Karpas-422 (cell line): ENCODE results near the gene KIF1B. TPM values are rescaled to one million over a fixed set of nuclear protein-coding genes. Genes with fewer than 3 reads are reported as not detected.
"Not testable (repeated sequence)": the region's sequence is repeated elsewhere in the genome, so short reads cannot be mapped to it uniquely, and the experiment has no call there.

Source experiments
- DNase-seq: peaks from one replicate; pipeline ENCODE4 v3.0.0-alpha.2; 2015
- H2AFZ ChIP-seq: fragments of 200-600 bp; sonication (generic); 2 replicates; pipeline ENCODE4 v1.6.1; 2014; ENCODE audit warnings: antibody characterized with exemption, low read length, mixed read lengths
- H3K27ac ChIP-seq: fragments of 200-600 bp; sonication (generic); 2 replicates; pipeline ENCODE4 v1.5.1; 2014; ENCODE audit warnings: mild to moderate bottlenecking, low read length, moderate library complexity
- H3K27me3 ChIP-seq: fragments of 200-600 bp; sonication (generic); 2 replicates; pipeline ENCODE4 v1.6.1; 2014; ENCODE audit warnings: low read length, mixed read lengths
- H3K36me3 ChIP-seq: fragments of 200-600 bp; sonication (generic); 2 replicates; pipeline ENCODE4 v1.6.1; 2014; ENCODE audit warnings: low read length, mixed read lengths; ENCODE audit not compliant: insufficient read depth
- H3K4me1 ChIP-seq: fragments of 200-600 bp; sonication (generic); 2 replicates; pipeline ENCODE4 v1.6.1; 2014; ENCODE audit warnings: mild to moderate bottlenecking, low read length, mixed read lengths
- H3K4me2 ChIP-seq: fragments of 200-600 bp; sonication (generic); 2 replicates; pipeline ENCODE4 v1.6.1; 2014; ENCODE audit warnings: low read length, low read depth, mild to moderate bottlenecking; ENCODE audit not compliant: poor library complexity, severe bottlenecking
- H3K4me3 ChIP-seq: fragments of 200-600 bp; sonication (generic); 2 replicates; pipeline ENCODE4 v1.5.1; 2014; ENCODE audit warnings: mild to moderate bottlenecking, antibody characterized with exemption, low read length, mixed read lengths
- H3K79me2 ChIP-seq: fragments of 200-600 bp; sonication (generic); 2 replicates; pipeline ENCODE4 v1.6.1; 2014; ENCODE audit warnings: mild to moderate bottlenecking, low read length, mixed read lengths
- H3K9ac ChIP-seq: fragments of 200-600 bp; sonication (generic); 2 replicates; pipeline ENCODE4 v1.6.0; 2014; ENCODE audit warnings: low read length
- H3K9me2 ChIP-seq: fragments of 200-600 bp; sonication (generic), shearing (Covaris generic); replicated peaks from 2 replicates; pipeline ENCODE4 v1.6.0; 2014; ENCODE audit warnings: mild to moderate bottlenecking, low read length, moderate library complexity; ENCODE audit not compliant: insufficient read depth
- H3K9me3 ChIP-seq: fragments of 300-700, 200-600 bp; sonication (generic); 2 replicates; pipeline ENCODE4 v1.6.1; 2014; ENCODE audit warnings: low read length, mixed read lengths
- H4K20me1 ChIP-seq: fragments of 200-600 bp; sonication (generic); 2 replicates; pipeline ENCODE4 v1.6.1; 2014; ENCODE audit warnings: mild to moderate bottlenecking, antibody characterized with exemption, low read length, low read depth; ENCODE audit not compliant: insufficient read depth
- total RNA-seq: library from RNA; depleted of rRNA; stranded (reverse); fragments of >200 nt; shearing (Covaris generic); gene quantifications from 2 replicates; pipeline ENCODE4 v1.2.3, GENCODE V29; 2014; ENCODE audit warnings: low replicate concordance

KIF1B gene
- total RNA-seq, 1 experiment from 2014 or later = 3.7 TPM

- DNase-seq = no peak
- H3K79me2 ChIP-seq = no peaks in the 10 kb centered on the region
- H3K4me2 ChIP-seq = no peak overlapping the region
- H2AFZ ChIP-seq = no peak overlapping the region
- no peaks in the 10 kb centered on the region for H4K20me1 ChIP-seq
- H3K4me3 ChIP-seq = no peak overlapping the region
- no peak overlapping the region for H3K27ac ChIP-seq
- H3K9ac ChIP-seq = no peak overlapping the region
- no peaks in the 10 kb centered on the region for H3K4me1 ChIP-seq
- no peaks in the 10 kb centered on the region for H3K9me2 ChIP-seq
- H3K9me3 ChIP-seq = no peaks in the 10 kb centered on the region
- no peaks in the 10 kb centered on the region for H3K36me3 ChIP-seq
- H3K27me3 ChIP-seq = no peaks in the 10 kb centered on the region
Observed at GRCh38 chr1:10252508-10252907, 42.1 kb downstream of the KIF1B start.

GRCh38 chr1:10253149-10253548, 42.8 kb downstream of the KIF1B start:
- Histone ChIP-seq H3K4me3 (no peak overlapping the region), H2AFZ (no peak overlapping the region), H4K20me1 (no peaks in the 10 kb centered on the region)

GRCh38 chr1:10253755-10254154, 43.4 kb downstream of the KIF1B start:
- H3K36me3 ChIP-seq = no peaks in the 10 kb centered on the region
- H3K27me3 ChIP-seq = no peaks in the 10 kb centered on the region
- H3K9me3 ChIP-seq = no peaks in the 10 kb centered on the region
- H3K4me3 ChIP-seq = no peak overlapping the region
- no peak overlapping the region for H3K4me2 ChIP-seq
- H3K27ac ChIP-seq = no peak overlapping the region
- DNase-seq = no peak
- H3K4me1 ChIP-seq = no peaks in the 10 kb centered on the region
- H3K9ac ChIP-seq = no peak overlapping the region
- H2AFZ ChIP-seq = no peak overlapping the region
- H3K79me2 ChIP-seq = no peaks in the 10 kb centered on the region
- no peaks in the 10 kb centered on the region for H3K9me2 ChIP-seq
- no peaks in the 10 kb centered on the region for H4K20me1 ChIP-seq

More at GRCh38 chr1:10253149-10253548, 42.8 kb downstream of the KIF1B start:
- H3K27me3 ChIP-seq = no peaks in the 10 kb centered on the region
- no peaks in the 10 kb centered on the region for H3K9me2 ChIP-seq
- no peaks in the 10 kb centered on the region for H3K79me2 ChIP-seq
- no peak overlapping the region for H3K27ac ChIP-seq
- H3K9me3 ChIP-seq = no peaks in the 10 kb centered on the region
- no peak overlapping the region for H3K4me2 ChIP-seq
- H3K36me3 ChIP-seq = no peaks in the 10 kb centered on the region
- H3K9ac ChIP-seq = no peak overlapping the region
- DNase-seq = no peak
- H3K4me1 ChIP-seq = no peaks in the 10 kb centered on the region

GRCh38 chr1:10257851-10258250, 47.5 kb downstream of the KIF1B start:
- Histone ChIP-seq H3K36me3 (no peaks in the 10 kb centered on the region), H3K79me2 (no peaks in the 10 kb centered on the region), H4K20me1 (no peaks in the 10 kb centered on the region), H3K4me1 (no peaks in the 10 kb centered on the region), H3K9me2 (no peaks in the 10 kb centered on the region), H3K27ac (no peak overlapping the region), H3K9ac (no peak overlapping the region), H3K4me2 (no peak overlapping the region), H3K4me3 (no peak overlapping the region), H3K9me3 (no peaks in the 10 kb centered on the region), H2AFZ (no peak overlapping the region), H3K27me3 (no peaks in the 10 kb centered on the region)
- no peak for DNase-seq

GRCh38 chr1:10259547-10259946, 49.2 kb downstream of the KIF1B start:
- H3K27me3 ChIP-seq, H4K20me1 ChIP-seq, H3K4me1 ChIP-seq, DNase-seq, H3K9me3 ChIP-seq, H3K36me3 ChIP-seq, H2AFZ ChIP-seq, H3K9me2 ChIP-seq, H3K79me2 ChIP-seq, H3K27ac ChIP-seq, H3K4me3 ChIP-seq, H3K4me2 ChIP-seq, H3K9ac ChIP-seq: not testable (repeated sequence)

GRCh38 chr1:10263450-10264082, 53.2 kb downstream of the KIF1B start:
- no peaks in the 10 kb centered on the region for H3K9me3 ChIP-seq

GRCh38 chr1:10265027-10265426, 54.7 kb downstream of the KIF1B start:
- H2AFZ ChIP-seq = no peak overlapping the region
- no peaks in the 10 kb centered on the region for H3K36me3 ChIP-seq
- H3K9ac ChIP-seq = no peak overlapping the region
- no peak overlapping the region for H3K27ac ChIP-seq
- no peaks in the 10 kb centered on the region for H4K20me1 ChIP-seq
- H3K9me3 ChIP-seq = no peaks in the 10 kb centered on the region
- H3K79me2 ChIP-seq = no peaks in the 10 kb centered on the region
- no peak overlapping the region for H3K4me3 ChIP-seq
- H3K4me1 ChIP-seq = no peaks in the 10 kb centered on the region
- H3K9me2 ChIP-seq = no peaks in the 10 kb centered on the region
- H3K4me2 ChIP-seq = no peak overlapping the region
- H3K27me3 ChIP-seq = no peaks in the 10 kb centered on the region
- no peak for DNase-seq

More at GRCh38 chr1:10263450-10264082, 53.2 kb downstream of the KIF1B start:
- Histone ChIP-seq H3K4me2 (no peak overlapping the region), H3K79me2 (no peaks in the 10 kb centered on the region), H3K4me3 (no peak overlapping the region), H3K4me1 (no peaks in the 10 kb centered on the region), H2AFZ (no peak overlapping the region), H4K20me1 (no peaks in the 10 kb centered on the region), H3K36me3 (no peaks in the 10 kb centered on the region), H3K9ac (no peak overlapping the region), H3K27ac (no peak overlapping the region), H3K27me3 (no peaks in the 10 kb centered on the region), H3K9me2 (no peaks in the 10 kb centered on the region)
- no peak for DNase-seq

- Histone ChIP-seq H3K9ac (no peak overlapping the region), H3K9me2 (no peaks in the 10 kb centered on the region), H4K20me1 (no peaks in the 10 kb centered on the region), H3K4me3 (no peak overlapping the region), H3K27ac (no peak overlapping the region), H3K79me2 (no peaks in the 10 kb centered on the region), H3K9me3 (no peaks in the 10 kb centered on the region), H2AFZ (no peak overlapping the region), H3K4me2 (no peak overlapping the region), H3K27me3 (no peaks in the 10 kb centered on the region), H3K36me3 (no peaks in the 10 kb centered on the region), H3K4me1 (no peaks in the 10 kb centered on the region)
- no peak for DNase-seq
Observed at GRCh38 chr1:10265900-10266299, 55.5 kb downstream of the KIF1B start.
